ENCODE measurements around the gene EXOC3.

DNA sequence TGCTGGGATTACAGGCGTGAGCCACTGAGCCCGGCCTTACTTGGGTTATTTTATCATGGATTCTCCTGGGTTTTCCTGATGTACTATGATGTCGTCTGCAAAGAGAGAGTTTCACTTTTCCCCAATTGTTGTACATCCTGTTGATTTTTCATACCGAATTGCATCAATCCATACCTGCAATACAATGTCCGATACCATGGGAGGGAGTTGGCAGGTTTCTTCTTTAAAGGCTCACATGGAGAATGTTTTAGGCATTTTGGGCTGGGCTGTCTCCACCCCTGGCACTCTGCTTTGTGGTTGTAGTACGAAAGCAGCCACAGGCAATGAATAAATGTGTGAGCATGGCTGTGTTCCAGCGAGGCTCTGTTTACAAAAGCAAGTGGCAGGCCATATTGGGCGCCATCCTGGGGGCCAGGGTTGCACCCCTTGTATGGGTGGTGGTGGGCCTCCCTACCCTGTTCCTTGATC lies 35.1 kb upstream of the EXOC3 start:
- TF ChIP-seq CTCF (IDR thresholded peaks at IDR 0.05) (no peak), REST (IDR thresholded peaks at IDR 0.05; ENCODE audit: insufficient read depth in 1 of 2, low read depth in 2 of 2, low read length in 1 of 2) (no peak)
